ENCODE measurements around the gene SLIT3.

The SLIT3 gene

DNA sequence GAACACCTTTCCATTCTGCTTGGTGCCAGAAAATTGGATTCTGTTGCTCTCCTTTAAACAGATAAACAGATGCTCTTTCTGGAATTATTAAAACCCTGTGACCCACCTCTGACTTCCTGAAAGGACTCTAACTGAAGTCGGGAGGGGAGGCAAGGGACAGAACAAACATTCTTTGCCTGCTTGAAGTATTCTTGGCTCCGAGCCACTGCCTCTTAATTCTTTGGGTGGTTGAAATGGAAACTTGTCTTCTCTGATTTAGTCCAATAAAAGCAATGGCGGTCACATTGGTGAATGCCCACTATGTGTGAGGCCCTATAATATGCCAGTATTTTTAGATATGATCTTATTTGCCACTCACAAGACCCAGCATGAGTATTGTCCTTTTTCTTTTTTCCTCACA lies 236.8 kb downstream of the SLIT3 start:
- no peak for DNase-seq

DNA sequence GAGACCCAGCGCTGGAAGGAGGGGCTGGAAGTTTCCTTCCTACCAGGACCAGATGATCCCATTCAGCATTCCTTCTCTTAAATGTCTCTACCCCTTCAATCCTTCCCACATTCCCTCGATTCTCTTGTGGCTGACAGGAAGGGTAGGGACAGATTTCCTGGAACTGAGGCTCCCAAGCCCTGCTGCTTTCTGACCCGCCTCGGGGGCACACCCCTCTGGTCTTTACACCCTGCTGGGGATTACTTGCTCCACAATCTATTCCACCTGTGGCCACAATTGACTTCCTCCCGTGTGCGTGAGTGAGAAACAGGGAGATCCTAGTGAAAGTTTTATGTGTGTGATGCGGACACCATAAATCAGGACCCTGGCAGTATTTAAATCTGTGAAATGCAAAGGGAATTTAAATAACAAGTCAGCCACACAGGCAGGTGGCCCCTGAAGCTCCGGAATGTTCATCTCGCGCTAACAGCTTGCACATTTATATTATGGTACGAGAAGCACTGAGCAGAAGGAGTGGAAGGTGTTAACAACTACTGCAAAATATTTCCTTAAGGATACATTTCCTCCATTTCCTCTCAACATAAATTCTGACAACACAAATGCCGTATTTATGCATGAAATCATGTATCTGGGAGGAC lies 237.5 kb downstream of the SLIT3 start:
- DNase-seq: no peak

DNA sequence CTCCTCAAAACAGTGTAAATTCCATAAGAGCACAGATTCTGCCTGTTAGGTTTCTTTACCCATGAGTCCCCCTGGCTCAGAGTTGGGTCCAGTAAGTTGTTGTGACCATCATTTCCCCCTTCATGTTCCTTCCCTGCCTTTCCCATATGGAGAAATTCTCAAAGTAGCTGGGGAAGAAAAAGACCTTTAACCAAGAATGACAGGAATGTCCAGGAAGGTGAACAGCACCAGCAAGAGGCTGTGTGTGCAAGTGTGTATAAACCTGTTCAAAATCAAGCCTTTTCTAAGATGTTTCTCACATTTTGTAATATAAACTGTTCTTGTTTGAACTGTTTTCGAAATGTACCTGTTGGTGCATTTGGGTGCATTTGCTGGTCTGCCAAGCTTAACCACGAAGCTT lies 238.2 kb downstream of the SLIT3 start:
- DNase-seq: no peak

DNA sequence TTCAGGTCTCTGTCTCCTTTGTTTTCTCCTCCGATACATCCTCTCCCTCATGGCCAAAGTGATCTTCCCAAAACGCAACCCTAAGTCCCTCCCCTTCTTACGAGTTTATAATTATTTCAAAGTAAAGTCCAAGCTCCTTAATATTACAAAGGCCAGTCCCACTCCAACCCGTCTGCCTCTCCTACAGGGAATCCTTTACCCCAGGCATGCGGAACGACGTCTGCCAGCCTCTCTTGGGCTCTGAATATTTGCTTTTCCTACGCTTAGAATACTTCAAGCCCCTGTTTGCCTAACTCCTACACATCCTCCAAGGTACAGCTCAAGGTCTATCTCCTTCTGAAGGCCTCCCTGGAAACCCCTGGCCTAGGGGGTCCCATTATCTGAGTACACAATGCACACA lies 246.4 kb downstream of the SLIT3 start:
- DNase-seq: no peak

DNA sequence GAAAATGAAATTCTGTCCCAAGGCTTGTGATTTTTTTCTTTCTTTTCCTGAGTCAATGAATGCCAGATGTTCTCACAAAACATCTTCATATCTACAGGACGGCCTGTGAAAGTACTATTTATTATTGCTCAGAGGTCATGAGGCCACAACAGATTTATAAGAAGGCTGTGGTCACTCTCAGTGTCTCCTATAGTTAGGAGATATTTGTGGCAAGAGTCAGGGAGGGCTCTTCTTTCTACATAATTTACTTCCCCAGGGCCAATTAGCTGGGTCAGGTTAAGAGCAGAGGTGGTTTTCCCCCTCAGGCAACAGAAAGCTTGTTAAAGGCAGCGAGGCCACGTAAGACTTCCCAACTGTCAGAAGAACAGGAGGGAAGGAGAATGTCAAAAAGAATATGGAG lies 248.7 kb downstream of the SLIT3 start:
- no peak for DNase-seq

DNA sequence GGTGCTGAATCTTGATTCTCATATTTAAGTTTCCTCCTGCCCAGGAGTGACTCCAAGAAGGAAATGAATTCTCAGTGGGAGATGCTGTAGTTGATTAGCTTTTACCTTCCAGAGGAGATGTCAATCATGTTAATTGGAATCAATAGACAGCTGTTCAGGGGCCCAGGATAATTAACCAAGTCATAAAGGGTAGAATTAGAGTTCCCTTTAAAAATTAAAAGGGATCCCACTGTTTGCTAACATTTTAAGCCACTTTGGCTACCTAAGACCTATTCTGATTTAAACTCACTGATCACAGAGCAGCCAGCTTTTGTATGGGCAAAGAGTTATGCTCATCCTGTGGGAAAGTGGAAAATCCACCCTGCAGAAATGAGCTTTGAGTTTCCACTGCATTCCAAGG lies 249.6 kb downstream of the SLIT3 start:
- DNase-seq: no peak

DNA sequence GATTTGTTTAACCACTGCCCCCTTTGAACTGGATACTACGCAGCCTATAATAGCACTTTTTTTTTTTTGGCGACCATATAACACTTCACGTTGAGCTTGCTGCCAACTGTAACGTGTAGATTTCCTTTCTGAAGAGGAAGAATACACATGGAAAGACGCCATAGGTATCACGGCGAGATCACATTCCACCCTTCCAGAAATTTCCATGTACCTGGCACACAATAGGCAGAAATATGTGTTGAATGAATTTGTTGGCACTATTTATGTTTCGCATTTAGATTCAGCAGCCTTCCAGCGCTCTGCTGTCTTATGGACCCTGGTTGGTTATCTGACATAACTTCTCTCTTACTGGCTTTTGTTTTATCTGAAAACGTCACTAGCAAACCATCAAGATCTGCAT lies 250.3 kb downstream of the SLIT3 start:
- no peak for DNase-seq

DNA sequence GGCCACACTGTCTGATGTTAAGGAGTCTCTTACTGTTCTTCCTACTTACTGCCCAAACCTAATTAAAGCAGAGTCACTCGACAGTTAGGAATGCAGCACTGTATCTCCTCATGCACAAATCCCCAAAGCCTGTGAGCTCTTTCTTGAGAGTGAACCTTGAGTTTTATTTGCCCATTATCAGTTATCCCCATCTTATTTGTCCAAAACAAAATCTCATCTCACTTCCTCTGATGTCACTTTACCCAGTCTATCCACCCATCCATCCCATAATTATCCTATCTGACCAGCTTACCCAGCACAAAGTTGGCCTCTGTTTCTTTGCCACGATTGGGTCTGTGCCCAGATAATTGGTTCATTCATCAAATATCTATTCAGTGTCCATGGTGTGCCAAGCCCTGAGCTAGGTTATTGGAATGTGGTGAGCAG lies 250.8 kb downstream of the SLIT3 start:
- DNase-seq: no peak

DNA sequence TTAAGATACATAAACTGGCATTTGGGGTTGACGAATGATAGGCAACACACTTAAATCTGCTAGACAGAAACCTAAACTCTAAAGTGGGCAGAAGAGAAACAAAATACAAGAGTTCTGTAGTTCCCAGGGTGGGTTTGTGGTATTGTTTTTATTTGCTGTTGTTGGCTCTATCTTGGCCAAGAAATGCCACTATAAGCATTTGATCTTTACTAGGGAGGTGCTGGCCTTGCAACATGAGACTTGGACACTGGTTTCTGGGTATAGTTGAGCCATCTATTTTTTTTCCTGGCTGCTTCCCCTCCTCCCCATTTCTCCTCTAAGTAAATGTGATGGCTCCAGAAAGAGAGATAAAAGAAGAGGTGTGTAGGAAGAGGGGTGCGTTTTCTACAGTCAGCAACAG lies 251.2 kb downstream of the SLIT3 start:
- DNase-seq: no peak

DNA sequence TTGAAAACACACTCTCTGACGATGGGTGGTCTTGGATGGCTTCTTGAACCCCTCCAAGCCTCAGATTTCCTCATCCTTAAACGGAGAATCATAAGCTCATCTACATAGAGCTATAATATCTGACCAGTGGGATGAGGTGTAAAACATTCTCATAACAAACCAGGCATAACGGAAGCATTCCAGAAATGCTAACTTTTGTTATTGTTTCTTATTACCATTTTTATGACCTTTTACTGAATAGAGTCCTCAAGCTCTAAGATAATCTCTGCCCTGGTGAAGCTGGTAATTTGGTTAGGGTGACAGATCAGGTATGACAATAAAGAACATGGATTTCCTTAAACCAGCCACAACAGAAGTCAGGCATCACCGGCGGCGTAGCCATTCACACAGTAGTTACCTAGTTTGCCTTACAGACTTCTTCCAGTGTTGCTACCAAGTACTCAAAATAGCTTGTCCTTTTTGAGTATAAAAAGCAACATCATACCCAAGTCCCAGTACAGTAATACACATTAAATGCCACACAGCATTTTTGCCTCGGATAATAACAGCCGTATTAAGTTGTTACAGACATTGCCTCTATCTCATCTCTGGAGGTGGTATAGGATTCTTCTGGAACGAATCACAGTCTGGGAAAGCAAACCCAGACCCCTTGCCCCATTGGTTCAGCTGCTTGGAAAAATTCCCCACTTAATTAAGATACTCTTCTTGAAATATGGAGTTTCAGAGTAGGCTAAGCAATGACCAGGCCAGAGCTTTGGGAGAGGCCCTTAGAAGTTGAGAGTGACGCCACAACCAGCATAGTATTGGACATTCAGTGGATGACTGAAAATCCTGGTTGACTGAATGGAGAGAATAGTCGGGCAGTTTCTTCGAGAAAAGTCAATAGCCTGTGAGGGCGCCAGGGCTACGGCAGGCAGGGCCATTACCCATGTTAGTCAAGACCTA lies 252.5 kb downstream of the SLIT3 start:
- no peak for DNase-seq

DNA sequence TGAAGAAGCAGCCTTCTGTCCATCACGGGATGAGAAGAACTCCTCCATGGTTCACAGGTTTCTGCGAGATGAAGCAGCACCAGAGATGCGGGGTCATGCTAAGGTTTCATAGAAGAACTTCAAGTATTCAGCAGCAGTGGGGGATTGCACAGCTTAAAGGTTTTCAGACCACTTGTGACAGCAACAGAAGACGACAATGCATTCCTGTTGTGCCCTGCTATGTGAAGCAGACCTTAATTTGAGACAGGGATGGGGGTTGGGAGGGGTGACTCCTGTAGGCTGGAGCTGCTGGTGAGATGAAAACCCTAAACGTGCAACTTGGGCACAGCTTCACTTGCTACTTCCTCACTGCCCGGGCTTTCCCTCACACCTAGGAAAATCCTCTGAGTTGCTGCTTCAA lies 256.0 kb downstream of the SLIT3 start:
- no peak for DNase-seq

DNA sequence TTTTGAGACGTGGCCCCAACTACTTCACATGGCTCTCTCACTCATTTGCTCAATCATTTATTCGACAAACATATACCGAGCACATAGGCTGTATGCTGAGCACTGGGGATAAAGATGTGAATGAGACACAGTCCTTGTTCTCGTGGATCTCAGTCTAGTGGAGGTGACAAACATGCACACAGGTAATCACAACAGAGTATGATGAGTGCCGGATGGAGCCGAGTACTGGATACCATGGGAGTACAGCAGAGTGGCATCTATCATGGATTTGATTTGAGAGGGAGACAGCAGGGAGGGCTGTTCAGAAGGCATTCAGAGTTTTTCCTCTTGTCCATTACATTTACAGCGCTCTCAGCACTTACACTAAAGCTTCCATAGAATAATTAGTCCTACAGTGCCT lies 259.8 kb downstream of the SLIT3 start:
- no peak for DNase-seq

DNA sequence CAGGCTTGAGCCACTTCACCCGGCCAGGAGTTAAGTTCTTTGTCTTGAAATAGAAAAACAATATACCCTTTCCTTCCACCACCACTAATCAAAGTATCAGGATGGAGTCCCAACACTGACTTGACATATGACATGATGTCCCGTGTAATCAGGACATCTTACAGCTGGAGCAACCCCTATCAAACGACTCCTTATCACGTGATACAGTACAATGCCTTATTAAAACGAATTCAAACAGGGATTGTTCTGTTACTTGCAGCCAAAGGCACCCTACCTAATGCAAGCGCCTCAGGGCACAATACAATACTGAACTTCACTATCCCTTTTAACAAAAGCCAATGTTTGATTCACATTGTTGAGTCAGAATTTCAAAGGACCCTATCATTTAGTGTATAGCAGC lies 261.3 kb downstream of the SLIT3 start:
- no peak for DNase-seq

DNA sequence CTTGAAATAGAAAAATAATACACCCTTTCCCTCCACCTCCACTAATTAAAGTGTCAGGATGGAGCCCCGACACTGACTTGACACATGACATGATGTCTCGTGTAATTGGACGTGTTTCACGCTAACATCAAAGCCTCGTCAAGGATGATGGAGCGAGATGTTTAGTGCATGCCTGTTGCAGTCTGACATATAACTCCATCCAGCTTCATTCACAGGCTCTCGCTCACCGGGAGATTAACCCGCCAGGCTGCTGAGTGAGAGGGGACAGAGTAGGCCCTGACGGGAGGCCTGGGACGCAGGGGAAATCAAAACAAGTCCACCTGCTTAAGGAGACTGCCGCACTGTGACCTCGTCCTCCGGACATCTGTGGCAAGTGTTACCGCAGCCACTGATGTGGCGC lies 263.5 kb downstream of the SLIT3 start:
- no peak for DNase-seq

DNA sequence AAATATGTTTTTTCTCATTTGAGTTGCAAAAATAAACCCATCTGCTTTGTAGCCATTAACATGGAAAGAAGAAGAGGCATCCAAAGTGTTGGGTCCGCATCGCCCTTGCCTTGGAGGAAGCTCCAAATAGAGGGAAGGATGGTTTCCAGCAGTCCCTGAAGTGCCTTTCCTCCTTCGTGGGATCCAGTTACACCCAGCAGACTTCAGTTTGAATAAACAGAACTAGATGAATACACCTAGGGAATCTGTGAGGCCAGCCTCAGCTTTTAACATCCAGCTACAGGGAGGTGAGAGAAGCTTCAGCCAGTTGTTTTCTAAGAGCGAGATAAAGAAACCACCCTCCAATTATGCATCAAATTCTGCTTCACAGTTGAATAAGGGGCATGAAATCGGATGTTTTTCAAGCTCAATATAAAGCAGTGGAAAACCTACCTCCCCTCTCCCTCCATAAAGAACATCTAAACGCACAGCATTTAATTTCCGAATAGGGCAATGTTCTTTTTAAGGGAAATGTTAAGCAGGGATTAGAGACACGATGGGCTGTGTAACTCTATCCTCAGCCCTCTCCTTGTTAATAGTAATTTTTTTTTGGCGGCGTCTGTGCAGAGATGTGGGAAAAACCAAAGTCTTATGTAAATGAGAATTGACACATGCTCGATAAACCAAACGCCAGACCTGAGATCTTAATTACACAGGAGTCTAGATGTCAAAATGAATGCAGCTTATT lies 264.7 kb downstream of the SLIT3 start:
- no peak for DNase-seq

DNA sequence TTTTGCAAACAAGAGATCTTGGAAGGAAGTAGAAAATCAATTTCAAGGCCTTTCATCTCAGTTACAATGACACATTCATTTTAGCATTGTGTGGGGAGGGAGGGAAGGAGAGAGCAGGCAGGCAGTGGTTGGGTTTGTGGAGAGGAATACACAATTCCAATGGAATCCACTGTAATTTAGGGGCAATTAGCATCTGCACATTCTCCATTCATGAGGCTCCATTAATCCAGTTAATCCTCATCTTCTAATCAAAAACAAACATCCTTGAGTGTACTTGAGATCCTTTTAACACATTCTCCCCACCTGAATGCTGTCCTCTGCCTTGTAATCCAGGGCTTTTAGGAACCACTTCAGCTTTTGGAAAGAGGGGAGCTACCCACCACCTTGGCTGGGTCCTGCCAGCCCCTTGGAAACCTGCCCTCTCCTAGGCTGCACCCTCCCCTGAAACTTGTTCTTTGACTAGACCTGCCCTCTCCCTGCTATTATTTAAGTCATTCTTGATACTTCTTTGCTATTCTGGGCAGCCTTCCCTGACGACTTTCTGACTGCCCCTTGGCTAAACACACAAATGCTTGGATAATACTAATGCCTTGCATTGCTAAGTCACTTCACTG lies 271.2 kb downstream of the SLIT3 start:
- no peak for DNase-seq

DNA sequence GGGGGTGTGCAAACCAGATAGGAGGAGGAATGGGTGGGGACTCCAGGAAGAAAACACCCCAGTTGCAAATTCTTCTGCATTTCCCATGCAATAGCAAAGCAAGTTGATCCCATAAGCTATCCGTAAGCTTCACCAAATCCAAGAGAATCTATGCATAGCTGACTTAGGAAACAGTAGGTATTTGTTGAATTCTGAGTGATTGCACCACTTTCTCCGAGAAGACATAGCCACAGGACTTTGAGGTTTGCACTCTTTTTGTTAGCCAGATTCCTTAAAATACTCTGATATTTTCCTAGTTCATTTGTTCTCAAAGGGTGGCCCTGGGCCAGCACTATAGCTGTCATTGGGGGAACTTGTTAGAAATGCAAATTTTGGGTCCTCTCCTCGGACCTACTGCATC lies 271.9 kb downstream of the SLIT3 start:
- DNase-seq: no peak

DNA sequence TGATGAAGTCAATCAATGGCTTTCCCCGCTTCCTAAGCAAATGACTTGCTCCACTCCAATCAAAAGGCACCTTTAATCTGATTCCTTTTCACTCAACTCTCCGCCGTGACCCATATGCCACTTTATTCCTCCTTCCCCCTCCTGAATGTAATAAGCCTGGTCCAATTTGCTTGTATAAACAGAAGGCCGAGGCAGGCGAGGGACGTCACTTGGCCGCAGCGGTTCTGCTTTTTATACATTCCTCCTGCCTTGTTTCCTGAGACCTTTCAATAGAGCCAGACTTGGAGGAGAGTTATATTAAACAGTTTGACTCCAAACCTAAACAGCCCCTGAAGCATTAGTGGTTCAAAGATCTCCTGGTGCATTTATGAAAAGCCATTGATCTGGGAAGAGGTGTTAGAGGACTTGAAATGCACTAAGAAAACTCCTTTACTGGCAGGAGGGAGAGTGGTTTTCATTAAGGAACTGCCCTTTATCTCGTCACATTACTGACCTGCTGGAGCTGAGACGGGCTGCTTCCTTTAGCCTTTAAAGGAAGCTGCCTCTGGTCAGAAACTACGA lies 273.4 kb downstream of the SLIT3 start:
- no peak for DNase-seq

DNA sequence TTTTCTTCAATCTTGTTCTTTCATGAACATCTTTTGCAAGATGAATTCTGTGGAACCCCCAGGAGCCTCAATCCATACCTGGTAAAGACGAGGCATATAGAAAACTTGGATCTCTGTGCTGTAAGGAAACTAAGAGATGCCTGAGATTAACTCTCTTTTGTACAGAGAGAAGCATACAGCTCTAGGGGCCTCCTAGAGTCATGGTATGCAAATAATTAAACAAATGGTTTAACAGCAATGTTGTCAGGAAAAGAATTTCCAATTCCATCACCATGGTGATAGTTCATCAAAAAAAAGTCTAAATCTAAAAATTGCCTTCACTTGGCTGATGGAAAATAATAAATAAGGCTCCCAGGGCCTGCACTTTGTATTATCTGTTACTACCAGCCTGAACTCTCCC lies 275.4 kb downstream of the SLIT3 start:
- DNase-seq: no peak

DNA sequence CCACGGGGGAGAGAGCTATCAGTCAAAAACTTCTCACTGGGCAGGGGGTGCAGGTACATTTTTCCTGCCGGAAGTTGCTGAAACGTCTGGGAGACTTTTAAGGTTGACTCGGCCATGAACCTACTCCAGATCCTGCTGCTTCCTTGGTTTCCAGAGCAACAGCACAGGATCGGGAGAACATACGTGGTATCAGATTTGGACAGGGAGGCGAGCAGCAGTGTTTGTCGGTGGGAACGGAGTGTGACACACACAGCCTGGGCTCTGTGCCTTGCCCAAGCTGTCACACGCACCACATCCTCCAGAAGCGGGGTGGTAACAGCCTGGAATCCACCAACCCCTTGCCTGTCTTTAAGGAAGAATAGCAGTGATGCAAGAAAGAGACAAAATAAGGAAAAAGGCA lies 276.5 kb downstream of the SLIT3 start:
- no peak for DNase-seq

DNA sequence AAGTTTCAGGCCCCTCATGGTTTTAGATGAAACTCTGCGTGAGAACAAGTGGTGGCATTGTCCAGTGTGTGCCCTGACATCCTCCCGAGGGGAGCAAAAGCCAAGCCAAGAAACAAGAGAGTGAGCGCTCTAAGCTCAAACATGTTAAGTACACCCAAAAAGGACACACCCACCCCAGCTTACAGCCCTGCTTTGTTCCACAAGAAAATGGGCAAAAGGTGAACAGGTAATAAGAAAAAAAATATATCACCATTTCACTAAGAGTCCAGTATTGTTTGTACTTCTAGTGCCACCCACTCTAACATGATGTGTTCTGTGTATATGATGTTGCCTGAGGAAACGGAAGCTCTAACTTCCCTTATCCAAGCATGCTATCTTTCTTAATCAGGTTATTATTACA lies 278.2 kb downstream of the SLIT3 start:
- DNase-seq: no peak

DNA sequence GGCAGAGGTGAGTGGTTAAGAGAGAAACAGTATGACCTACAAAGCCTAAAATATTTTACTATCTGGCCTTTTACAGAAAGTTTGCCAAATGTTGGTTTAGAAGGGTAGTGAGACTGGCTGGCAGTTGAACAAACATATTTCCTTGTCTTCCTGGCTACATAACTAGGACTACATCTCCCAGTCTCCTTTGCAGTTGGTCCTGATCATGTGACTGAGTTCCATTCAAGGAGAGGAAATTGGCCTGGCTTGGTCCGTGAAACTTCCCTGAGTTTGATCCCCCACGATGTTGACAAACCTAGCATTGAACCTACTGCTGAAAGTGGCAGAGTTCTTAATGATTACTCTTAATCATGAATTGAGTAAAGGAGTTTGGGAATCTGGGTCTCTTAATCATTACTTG lies 280.8 kb downstream of the SLIT3 start:
- DNase-seq: no peak

DNA sequence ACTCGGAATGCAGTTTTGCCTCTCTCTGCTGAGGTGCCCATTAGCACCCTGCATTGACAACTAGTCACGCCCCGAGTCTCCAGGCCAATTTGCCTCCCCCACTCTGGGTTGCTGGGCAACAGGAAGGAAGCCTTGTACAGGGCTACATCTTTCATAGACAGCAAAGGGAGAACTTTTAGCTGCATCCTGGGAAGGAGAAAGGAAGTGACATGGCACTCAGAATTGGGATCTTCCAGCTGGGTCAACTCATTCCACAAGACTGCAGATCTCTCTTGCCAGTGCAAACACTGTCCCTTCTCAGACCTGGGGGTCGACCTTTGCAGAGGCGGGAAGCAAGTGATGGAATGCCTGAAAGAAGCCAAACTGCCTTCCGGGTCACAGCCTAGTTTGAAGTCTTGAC lies 282.0 kb downstream of the SLIT3 start:
- no peak for DNase-seq

Data from activated T-cell treated with anti-CD3 and anti-CD28 coated beads for 4 hours (primary cell).